HG03439 (cell line): ENCODE data around the gene POLL.
"Not testable (repeated sequence)": the region's sequence is repeated elsewhere in the genome, so short reads cannot be mapped to it uniquely, and the experiment has no call there.

ENCODE experiments used
- ATAC-seq: cut with Tn5 transposase; IDR thresholded peaks from one replicate; pipeline ENCODE4 v1.9.1; 2021; ENCODE audit warnings: mild to moderate bottlenecking, moderate library complexity; ENCODE audit not compliant: unreplicated experiment

POLL gene

GRCh38 chr10:101612086-101612485 lies 24.0 kb upstream of the POLL start:
- ATAC-seq = no peak

GRCh38 chr10:101611096-101611905 lies 23.2 kb upstream of the POLL start:
- ATAC-seq = no peak

GRCh38 chr10:101609481-101609880 lies 21.4 kb upstream of the POLL start:
- no peak for ATAC-seq

- ATAC-seq = no peak
Measured at GRCh38 chr10:101607124-101607523, 19.1 kb upstream of the POLL start.

GRCh38 chr10:101602761-101603398 lies 14.8 kb upstream of the POLL start:
- ATAC-seq = peak; percentile 56

- ATAC-seq = no peak
Measured at GRCh38 chr10:101601541-101601940, 13.5 kb upstream of the POLL start.

- ATAC-seq = no peak
Measured at GRCh38 chr10:101597091-101597900, 9.2 kb upstream of the POLL start.

GRCh38 chr10:101595591-101596433 lies 7.8 kb upstream of the POLL start:
- no peak for ATAC-seq

- ATAC-seq = not testable (repeated sequence)
Measured at GRCh38 chr10:101593331-101593730, 5.3 kb upstream of the POLL start.

- ATAC-seq = no peak
Measured at GRCh38 chr10:101588879-101589278, 822 bp upstream of the POLL start.

- ATAC-seq = no peak
Measured at GRCh38 chr10:101585841-101586240, 2.2 kb downstream of the POLL start.

- no peak for ATAC-seq
Measured at GRCh38 chr10:101580486-101581399, 7.3 kb downstream of the POLL start.

- no peak for ATAC-seq
Measured at GRCh38 chr10:101579516-101579870, 8.6 kb downstream of the POLL start.

- ATAC-seq = no peak
Measured at GRCh38 chr10:101578803-101579515, 9.1 kb downstream of the POLL start.

GRCh38 chr10:101578192-101578591 lies 9.9 kb downstream of the POLL start:
- ATAC-seq = no peak

- ATAC-seq = no peak
Measured at GRCh38 chr10:101577121-101577871, 10.8 kb downstream of the POLL start.

- ATAC-seq = no peak
Measured at GRCh38 chr10:101576211-101576863, 11.7 kb downstream of the POLL start.
